WTC11 (cell line): Measurements from ENCODE around the gene TBC1D22A. TPM values are rescaled to one million over a fixed set of nuclear protein-coding genes. Genes with fewer than 3 reads are reported as not detected.

Experiments
- ATAC-seq: fragments of 200-7000 bp; cut with Tn5 transposase; 2 replicates; pipeline ENCODE4 v1.10.0; 2021; ENCODE audit warnings: mild to moderate bottlenecking, moderate library complexity
- CTCF ChIA-PET: fragments of 300-600 bp; sonication (Branson Sonifier 250); formaldehyde crosslinking; loops from one replicate; lab custom pipeline; 2021; ENCODE audit warnings: antibody characterized with exemption; lab: Charles Lee
- POLR2A ChIA-PET: fragments of 350-600 bp; sonication (Branson Sonifier 250); formaldehyde crosslinking; loops from one replicate; lab custom pipeline; 2021; ENCODE audit warnings: antibody characterized with exemption; lab: Charles Lee
- DNase-seq: peaks from one replicate; pipeline ENCODE4 v3.0.0; 2021; ENCODE audit warnings: low spot score
- H3K27ac Mint-ChIP-seq: 2 replicates; pipeline ENCODE4 v1.8.0; 2021; ENCODE audit warnings: mixed read lengths
- H3K27me3 Mint-ChIP-seq: 2 replicates; pipeline ENCODE4 v1.8.0; 2021; ENCODE audit warnings: low read depth, mild to moderate bottlenecking, moderate library complexity, mixed read lengths
- H3K36me3 Mint-ChIP-seq: 2 replicates; pipeline ENCODE4 v1.8.0; 2021; ENCODE audit warnings: mixed read lengths
- H3K4me1 Mint-ChIP-seq: 2 replicates; pipeline ENCODE4 v1.8.0; 2022; ENCODE audit warnings: mixed read lengths
- H3K4me3 Mint-ChIP-seq: 2 replicates; pipeline ENCODE4 v1.8.0; 2021; ENCODE audit warnings: mild to moderate bottlenecking, moderate library complexity, mixed read lengths
- H3K9me3 Mint-ChIP-seq: 2 replicates; pipeline ENCODE4 v1.8.0; 2021; ENCODE audit warnings: mixed read lengths
- AFF4 ChIP-seq: sonication (generic); formaldehyde crosslinking; IDR thresholded peaks from 2 replicates; pipeline ENCODE4 v1.8.1; 2023; ENCODE audit warnings: mild to moderate bottlenecking, missing genetic modification reagents, borderline replicate concordance
- ATF3 ChIP-seq: sonication (generic); formaldehyde crosslinking; conservative IDR thresholded peaks from 2 replicates; pipeline ENCODE4 v1.8.1; 2022; ENCODE audit warnings: mild to moderate bottlenecking, missing genetic modification reagents
- ATF6 ChIP-seq: sonication (generic); formaldehyde crosslinking; IDR thresholded peaks from 2 replicates; pipeline ENCODE4 v1.8.1; 2023; ENCODE audit warnings: mild to moderate bottlenecking, missing genetic modification reagents
- ELF4 ChIP-seq: sonication (generic); formaldehyde crosslinking; IDR thresholded peaks from 2 replicates; pipeline ENCODE4 v1.8.1; 2022; ENCODE audit warnings: low read depth, mild to moderate bottlenecking, moderate library complexity, missing genetic modification reagents
- ERG ChIP-seq: fragments of 250-450 bp; sonication (Bioruptor Pico); IDR thresholded peaks from 2 replicates; pipeline ENCODE4 v1.8.0; 2021; ENCODE audit warnings: mild to moderate bottlenecking
- ESRRA ChIP-seq: sonication (generic); formaldehyde crosslinking; IDR thresholded peaks from 2 replicates; pipeline ENCODE4 v1.8.1; 2022; ENCODE audit warnings: mild to moderate bottlenecking, missing genetic modification reagents, borderline replicate concordance
- GABPB1 ChIP-seq: sonication (generic); formaldehyde crosslinking; IDR thresholded peaks from 2 replicates; pipeline ENCODE4 v1.8.1; 2023; ENCODE audit warnings: mild to moderate bottlenecking, missing genetic modification reagents
- GRHL2 ChIP-seq: fragments of 250-450 bp; sonication (Bioruptor Pico); IDR thresholded peaks from 2 replicates; pipeline ENCODE4 v1.8.0; 2022; ENCODE audit warnings: mild to moderate bottlenecking, moderate library complexity; ENCODE audit not compliant: insufficient replicate concordance, severe bottlenecking
- GTF2I ChIP-seq: fragments of 250-450 bp; sonication (Bioruptor Pico); conservative IDR thresholded peaks from 2 replicates; pipeline ENCODE4 v1.4.0; 2021; ENCODE audit warnings: mild to moderate bottlenecking
- IRF2 ChIP-seq: sonication (generic); formaldehyde crosslinking; IDR thresholded peaks from 2 replicates; pipeline ENCODE4 v1.8.0; 2022; ENCODE audit warnings: low read depth, missing genetic modification reagents, borderline replicate concordance
- NFE2L1 ChIP-seq: sonication (generic); formaldehyde crosslinking; IDR thresholded peaks from 2 replicates; pipeline ENCODE4 v1.8.1; 2023; ENCODE audit warnings: missing genetic modification reagents
- NR1H2 ChIP-seq: sonication (generic); formaldehyde crosslinking; IDR thresholded peaks from 2 replicates; pipeline ENCODE4 v1.9.0; 2021; ENCODE audit warnings: mild to moderate bottlenecking, moderate library complexity, missing genetic modification reagents
- NR2C2 ChIP-seq: sonication (generic); formaldehyde crosslinking; IDR thresholded peaks from 2 replicates; pipeline ENCODE4 v1.8.0; 2022; ENCODE audit warnings: mild to moderate bottlenecking, missing genetic modification reagents
- TEAD1 ChIP-seq: sonication (generic); formaldehyde crosslinking; IDR thresholded peaks from 2 replicates; pipeline ENCODE4 v1.8.0; 2022; ENCODE audit warnings: mild to moderate bottlenecking, missing genetic modification reagents
- TP53 ChIP-seq: sonication (generic); formaldehyde crosslinking; IDR thresholded peaks from 2 replicates; pipeline ENCODE4 v1.8.1; 2023; ENCODE audit warnings: mild to moderate bottlenecking, missing genetic modification reagents
- ZNF219 ChIP-seq: sonication (generic); formaldehyde crosslinking; IDR thresholded peaks from 2 replicates; pipeline ENCODE4 v1.8.0; 2023; ENCODE audit warnings: missing genetic modification reagents, mild to moderate bottlenecking, borderline replicate concordance
- ZNF232 ChIP-seq: sonication (generic); formaldehyde crosslinking; IDR thresholded peaks from 2 replicates; pipeline ENCODE4 v1.8.0; 2022; ENCODE audit warnings: mild to moderate bottlenecking, missing genetic modification reagents
- ZNF263 ChIP-seq: sonication (generic); formaldehyde crosslinking; IDR thresholded peaks from 2 replicates; pipeline ENCODE4 v1.8.1; 2022; ENCODE audit warnings: low read depth, mild to moderate bottlenecking, moderate library complexity, missing genetic modification reagents
- total RNA-seq: library from RNA; stranded (reverse); gene quantifications from 3 replicates; pipeline ENCODE4 v1.2.3, GENCODE V29; 2021
- TF ChIP-seq, protein P1 (sequence below): fragments of 250-450 bp; sonication (Bioruptor Pico); IDR thresholded peaks from 2 replicates; pipeline ENCODE4 v1.9.0; 2021; ENCODE audit warnings: mild to moderate bottlenecking
- TF ChIP-seq, protein P2 (sequence below): sonication (generic); formaldehyde crosslinking; IDR thresholded peaks from 2 replicates; pipeline ENCODE4 v1.8.1; 2022; ENCODE audit warnings: mild to moderate bottlenecking, moderate library complexity, missing genetic modification reagents
- TF ChIP-seq, protein P3 (sequence below): sonication (generic); formaldehyde crosslinking; conservative IDR thresholded peaks from 2 replicates; pipeline ENCODE4 v1.8.1; 2023; ENCODE audit warnings: mild to moderate bottlenecking, low read depth, missing genetic modification reagents, moderate library complexity
- TF ChIP-seq, protein P4 (sequence below): sonication (generic); formaldehyde crosslinking; IDR thresholded peaks from 2 replicates; pipeline ENCODE4 v1.8.1; 2023; ENCODE audit warnings: mild to moderate bottlenecking, missing genetic modification reagents, moderate library complexity

TBC1D22A gene
- total RNA-seq, 1 experiment from 2014 or later = 18.1 TPM

DNA sequence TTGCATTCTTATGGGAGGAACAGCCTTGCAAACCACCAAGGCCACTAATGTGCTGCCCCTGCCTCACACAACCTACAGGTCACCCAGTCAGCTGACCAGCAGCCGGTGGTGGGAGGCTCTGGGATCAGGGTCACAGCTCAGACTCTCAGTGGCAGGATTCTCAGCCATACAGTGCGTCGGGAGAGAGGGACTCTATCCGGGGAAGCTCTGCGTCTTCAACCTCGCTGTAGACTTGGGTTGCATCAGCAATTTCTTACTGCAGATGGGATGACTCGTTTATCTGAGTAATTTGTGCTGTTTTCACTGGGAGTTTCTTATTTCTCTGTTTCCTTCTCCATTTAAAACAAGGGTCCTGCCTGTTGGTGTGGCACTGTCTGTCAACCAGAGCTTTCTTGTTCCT is 257.7 kb downstream of the TBC1D22A start (continued):
- TF ChIP-seq AFF4 = no peak
- TF ChIP-seq GRHL2 = no peak
- no peak for TF ChIP-seq ERG
- TF ChIP-seq NFE2L1 (CRISPR knock-in tag) = no peak
- no peak for TF ChIP-seq ATF6
- no peak for TF ChIP-seq ESRRA
- TF ChIP-seq, protein P1, sequence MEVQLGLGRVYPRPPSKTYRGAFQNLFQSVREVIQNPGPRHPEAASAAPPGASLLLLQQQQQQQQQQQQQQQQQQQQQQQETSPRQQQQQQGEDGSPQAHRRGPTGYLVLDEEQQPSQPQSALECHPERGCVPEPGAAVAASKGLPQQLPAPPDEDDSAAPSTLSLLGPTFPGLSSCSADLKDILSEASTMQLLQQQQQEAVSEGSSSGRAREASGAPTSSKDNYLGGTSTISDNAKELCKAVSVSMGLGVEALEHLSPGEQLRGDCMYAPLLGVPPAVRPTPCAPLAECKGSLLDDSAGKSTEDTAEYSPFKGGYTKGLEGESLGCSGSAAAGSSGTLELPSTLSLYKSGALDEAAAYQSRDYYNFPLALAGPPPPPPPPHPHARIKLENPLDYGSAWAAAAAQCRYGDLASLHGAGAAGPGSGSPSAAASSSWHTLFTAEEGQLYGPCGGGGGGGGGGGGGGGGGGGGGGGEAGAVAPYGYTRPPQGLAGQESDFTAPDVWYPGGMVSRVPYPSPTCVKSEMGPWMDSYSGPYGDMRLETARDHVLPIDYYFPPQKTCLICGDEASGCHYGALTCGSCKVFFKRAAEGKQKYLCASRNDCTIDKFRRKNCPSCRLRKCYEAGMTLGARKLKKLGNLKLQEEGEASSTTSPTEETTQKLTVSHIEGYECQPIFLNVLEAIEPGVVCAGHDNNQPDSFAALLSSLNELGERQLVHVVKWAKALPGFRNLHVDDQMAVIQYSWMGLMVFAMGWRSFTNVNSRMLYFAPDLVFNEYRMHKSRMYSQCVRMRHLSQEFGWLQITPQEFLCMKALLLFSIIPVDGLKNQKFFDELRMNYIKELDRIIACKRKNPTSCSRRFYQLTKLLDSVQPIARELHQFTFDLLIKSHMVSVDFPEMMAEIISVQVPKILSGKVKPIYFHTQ (CRISPR knock-in tag) = no peak
- TF ChIP-seq ZNF219 (CRISPR knock-in tag) = no peak
- TF ChIP-seq TEAD1 (CRISPR knock-in tag) = no peak

GRCh38 chr22:47021371-47022074 is 259.1 kb downstream of the TBC1D22A start:
- H3K4me3 Mint-ChIP-seq = no peak overlapping the region
- no peak for DNase-seq
- peaks cover 18% of the 10 kb centered on the region for H3K4me1 Mint-ChIP-seq
- H3K27me3 Mint-ChIP-seq = no peaks in the 10 kb centered on the region; the same call in 1 of the 2 replicates
- no peak for ATAC-seq
- H3K9me3 Mint-ChIP-seq = peaks cover 21% of the 10 kb centered on the region
- no peak overlapping the region for H3K27ac Mint-ChIP-seq
- CTCF ChIA-PET = interaction anchor here (2.1 kb wide), 1 partner anchor 8 kb away, joined by 9 read pairs; no protein-coding TSS in a partner anchor
- POLR2A ChIA-PET = no interaction called here
- peaks cover 25% of the 10 kb centered on the region for H3K36me3 Mint-ChIP-seq
- no peak for TF ChIP-seq ZNF232
- TF ChIP-seq GABPB1 (CRISPR knock-in tag) = no peak
- TF ChIP-seq ESRRA = no peak
- TF ChIP-seq ELF4 (CRISPR knock-in tag) = no peak
- TF ChIP-seq, protein P2, sequence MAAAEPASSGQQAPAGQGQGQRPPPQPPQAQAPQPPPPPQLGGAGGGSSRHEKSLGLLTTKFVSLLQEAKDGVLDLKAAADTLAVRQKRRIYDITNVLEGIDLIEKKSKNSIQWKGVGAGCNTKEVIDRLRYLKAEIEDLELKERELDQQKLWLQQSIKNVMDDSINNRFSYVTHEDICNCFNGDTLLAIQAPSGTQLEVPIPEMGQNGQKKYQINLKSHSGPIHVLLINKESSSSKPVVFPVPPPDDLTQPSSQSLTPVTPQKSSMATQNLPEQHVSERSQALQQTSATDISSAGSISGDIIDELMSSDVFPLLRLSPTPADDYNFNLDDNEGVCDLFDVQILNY (CRISPR knock-in tag) = no peak
- TF ChIP-seq ATF3 = no peak
- TF ChIP-seq GTF2I (CRISPR knock-in tag) = no peak
- TF ChIP-seq NR2C2 = no peak
- TF ChIP-seq, protein P3, sequence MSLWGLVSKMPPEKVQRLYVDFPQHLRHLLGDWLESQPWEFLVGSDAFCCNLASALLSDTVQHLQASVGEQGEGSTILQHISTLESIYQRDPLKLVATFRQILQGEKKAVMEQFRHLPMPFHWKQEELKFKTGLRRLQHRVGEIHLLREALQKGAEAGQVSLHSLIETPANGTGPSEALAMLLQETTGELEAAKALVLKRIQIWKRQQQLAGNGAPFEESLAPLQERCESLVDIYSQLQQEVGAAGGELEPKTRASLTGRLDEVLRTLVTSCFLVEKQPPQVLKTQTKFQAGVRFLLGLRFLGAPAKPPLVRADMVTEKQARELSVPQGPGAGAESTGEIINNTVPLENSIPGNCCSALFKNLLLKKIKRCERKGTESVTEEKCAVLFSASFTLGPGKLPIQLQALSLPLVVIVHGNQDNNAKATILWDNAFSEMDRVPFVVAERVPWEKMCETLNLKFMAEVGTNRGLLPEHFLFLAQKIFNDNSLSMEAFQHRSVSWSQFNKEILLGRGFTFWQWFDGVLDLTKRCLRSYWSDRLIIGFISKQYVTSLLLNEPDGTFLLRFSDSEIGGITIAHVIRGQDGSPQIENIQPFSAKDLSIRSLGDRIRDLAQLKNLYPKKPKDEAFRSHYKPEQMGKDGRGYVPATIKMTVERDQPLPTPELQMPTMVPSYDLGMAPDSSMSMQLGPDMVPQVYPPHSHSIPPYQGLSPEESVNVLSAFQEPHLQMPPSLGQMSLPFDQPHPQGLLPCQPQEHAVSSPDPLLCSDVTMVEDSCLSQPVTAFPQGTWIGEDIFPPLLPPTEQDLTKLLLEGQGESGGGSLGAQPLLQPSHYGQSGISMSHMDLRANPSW (CRISPR knock-in tag) = no peak
- no peak for TF ChIP-seq TP53
- TF ChIP-seq ZNF263 (CRISPR knock-in tag) = no peak
- TF ChIP-seq, protein P4, sequence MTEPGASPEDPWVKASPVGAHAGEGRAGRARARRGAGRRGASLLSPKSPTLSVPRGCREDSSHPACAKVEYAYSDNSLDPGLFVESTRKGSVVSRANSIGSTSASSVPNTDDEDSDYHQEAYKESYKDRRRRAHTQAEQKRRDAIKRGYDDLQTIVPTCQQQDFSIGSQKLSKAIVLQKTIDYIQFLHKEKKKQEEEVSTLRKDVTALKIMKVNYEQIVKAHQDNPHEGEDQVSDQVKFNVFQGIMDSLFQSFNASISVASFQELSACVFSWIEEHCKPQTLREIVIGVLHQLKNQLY (CRISPR knock-in tag) = no peak
- no peak for TF ChIP-seq IRF2 (CRISPR knock-in tag)
- no peak for TF ChIP-seq NR1H2 (CRISPR knock-in tag)
